Stimulated activated CD4-positive, alpha-beta T cell treated with anti-CD3 and anti-CD28 coated beads, Interleukin-12 subunit alpha, Interleukin-12 subunit beta, amount 100 ng/mL, for 24 hours (primary cell): ENCODE data around the gene EFL1.

Experiments
- DNase-seq, 2 experiments: peaks; one replicate each; pipeline ENCODE4 v3.0.0-alpha.2; 2020; ENCODE audit warnings: low read depth in 2 of 2

EFL1 gene

GRCh38 chr15:82081914-82082762 is 180.4 kb downstream of the EFL1 start:
- no peak for DNase-seq

GRCh38 chr15:82080774-82081173 is 181.8 kb downstream of the EFL1 start:
- DNase-seq = no peak
